ENCODE data around the gene ZDHHC11.

DNA sequence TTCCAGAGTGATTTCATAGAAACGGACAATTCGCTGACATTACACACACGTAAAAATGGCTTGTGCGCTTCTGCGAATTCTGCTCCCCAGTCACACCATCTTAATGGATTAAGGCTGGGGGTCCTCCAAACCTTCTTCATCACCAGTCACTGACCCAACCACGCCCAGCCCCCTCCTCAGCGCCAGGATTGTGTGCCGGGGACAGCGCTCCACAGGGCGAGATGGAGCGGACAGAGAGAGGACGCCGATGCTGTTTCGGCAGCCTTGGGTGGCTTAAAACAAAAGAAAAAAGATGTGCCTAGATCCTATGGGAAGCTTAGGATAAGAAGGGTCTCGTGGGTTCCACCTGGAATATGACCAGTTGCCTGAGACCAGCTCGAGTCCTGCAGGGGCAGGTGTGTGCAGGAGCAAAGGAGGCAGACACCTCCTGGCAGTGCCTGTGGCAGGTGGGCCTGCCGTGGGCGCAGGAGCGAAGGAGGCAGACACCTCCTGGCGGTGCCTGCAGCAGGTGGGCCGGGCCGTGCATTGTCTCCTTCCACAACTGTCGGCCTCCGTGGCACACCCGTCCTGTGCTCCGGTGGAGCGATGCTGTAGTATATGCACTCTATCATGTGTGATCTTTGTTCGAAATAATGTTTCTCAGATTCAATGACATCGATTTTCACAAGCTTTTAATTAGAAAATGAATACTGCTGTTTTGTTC lies 21.0 kb upstream of the ZDHHC11 start:
- TF ChIP-seq, protein P1, sequence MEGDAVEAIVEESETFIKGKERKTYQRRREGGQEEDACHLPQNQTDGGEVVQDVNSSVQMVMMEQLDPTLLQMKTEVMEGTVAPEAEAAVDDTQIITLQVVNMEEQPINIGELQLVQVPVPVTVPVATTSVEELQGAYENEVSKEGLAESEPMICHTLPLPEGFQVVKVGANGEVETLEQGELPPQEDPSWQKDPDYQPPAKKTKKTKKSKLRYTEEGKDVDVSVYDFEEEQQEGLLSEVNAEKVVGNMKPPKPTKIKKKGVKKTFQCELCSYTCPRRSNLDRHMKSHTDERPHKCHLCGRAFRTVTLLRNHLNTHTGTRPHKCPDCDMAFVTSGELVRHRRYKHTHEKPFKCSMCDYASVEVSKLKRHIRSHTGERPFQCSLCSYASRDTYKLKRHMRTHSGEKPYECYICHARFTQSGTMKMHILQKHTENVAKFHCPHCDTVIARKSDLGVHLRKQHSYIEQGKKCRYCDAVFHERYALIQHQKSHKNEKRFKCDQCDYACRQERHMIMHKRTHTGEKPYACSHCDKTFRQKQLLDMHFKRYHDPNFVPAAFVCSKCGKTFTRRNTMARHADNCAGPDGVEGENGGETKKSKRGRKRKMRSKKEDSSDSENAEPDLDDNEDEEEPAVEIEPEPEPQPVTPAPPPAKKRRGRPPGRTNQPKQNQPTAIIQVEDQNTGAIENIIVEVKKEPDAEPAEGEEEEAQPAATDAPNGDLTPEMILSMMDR (IDR thresholded peaks at IDR 0.05) = no peak
- TF ChIP-seq POLR2A (IDR thresholded peaks at IDR 0.05) = no peak
